Stimulated activated memory B cell treated with anti-CD40 and anti-IgM and Interleukin-4, amounts not matched to agents 10 μg/mL and 1 μg/mL and 100 μg/mL, for 72 hours (primary cell): ENCODE results near the gene RAP1GAP2.
"Not testable (repeated sequence)": the region's sequence is repeated elsewhere in the genome, so short reads cannot be mapped to it uniquely, and the experiment has no call there.

Source experiments
- ATAC-seq: fragments of 150-1000 bp; cut with Tn5 transposase; 2 replicates; pipeline ENCODE4 v1.10.0; 2021
- H3K27ac Mint-ChIP-seq: one replicate; pipeline ENCODE4 v1.8.0; 2022; ENCODE audit warnings: mild to moderate bottlenecking, mixed read lengths
- H3K27me3 Mint-ChIP-seq: one replicate; pipeline ENCODE4 v1.8.0; 2022; ENCODE audit warnings: mixed read lengths
- H3K36me3 Mint-ChIP-seq: one replicate; pipeline ENCODE4 v1.8.0; 2022; ENCODE audit warnings: mixed read lengths
- H3K4me1 Mint-ChIP-seq: one replicate; pipeline ENCODE4 v1.8.0; 2022; ENCODE audit warnings: mixed read lengths
- H3K4me3 Mint-ChIP-seq: one replicate; pipeline ENCODE4 v1.8.0; 2022; ENCODE audit warnings: mild to moderate bottlenecking, moderate library complexity, mixed read lengths
- H3K9me3 Mint-ChIP-seq: one replicate; pipeline ENCODE4 v1.8.0; 2022; ENCODE audit warnings: mixed read lengths

RAP1GAP2 gene

GRCh38 chr17:3027786-3028532 is 231.7 kb downstream of the RAP1GAP2 start:
- ATAC-seq = no peak
- peaks cover 8% of the 10 kb centered on the region for H3K9me3 Mint-ChIP-seq
- H3K4me1 Mint-ChIP-seq = no peaks in the 10 kb centered on the region
- peaks cover 61% of the 10 kb centered on the region for H3K36me3 Mint-ChIP-seq
- no peak overlapping the region for H3K27ac Mint-ChIP-seq
- no peak overlapping the region for H3K4me3 Mint-ChIP-seq
- no peaks in the 10 kb centered on the region for H3K27me3 Mint-ChIP-seq

- Mint-ChIP-seq H3K27ac (no peak overlapping the region), H3K4me3 (no peak overlapping the region), H3K27me3 (no peaks in the 10 kb centered on the region), H3K36me3 (peaks cover 49% of the 10 kb centered on the region), H3K4me1 (no peaks in the 10 kb centered on the region), H3K9me3 (no peaks in the 10 kb centered on the region)
- no peak for ATAC-seq
Measured at GRCh38 chr17:3029213-3029913, 233.1 kb downstream of the RAP1GAP2 start.

GRCh38 chr17:3030096-3030495 is 233.9 kb downstream of the RAP1GAP2 start:
- H3K27me3 Mint-ChIP-seq = peaks cover 1% of the 10 kb centered on the region

GRCh38 chr17:3030852-3031470 is 234.7 kb downstream of the RAP1GAP2 start:
- peaks cover 45% of the 10 kb centered on the region for H3K36me3 Mint-ChIP-seq
- H3K27ac Mint-ChIP-seq, H3K9me3 Mint-ChIP-seq, H3K27me3 Mint-ChIP-seq, H3K4me3 Mint-ChIP-seq, H3K4me1 Mint-ChIP-seq, ATAC-seq: not testable (repeated sequence)

More at GRCh38 chr17:3030096-3030495, 233.9 kb downstream of the RAP1GAP2 start:
- H3K4me3 Mint-ChIP-seq = no peak overlapping the region
- no peak for ATAC-seq
- no peak overlapping the region for H3K27ac Mint-ChIP-seq
- no peaks in the 10 kb centered on the region for H3K9me3 Mint-ChIP-seq
- H3K36me3 Mint-ChIP-seq = peaks cover 49% of the 10 kb centered on the region
- H3K4me1 Mint-ChIP-seq = no peaks in the 10 kb centered on the region

- no peaks in the 10 kb centered on the region for H3K4me1 Mint-ChIP-seq
- H3K4me3 Mint-ChIP-seq = no peak overlapping the region
- peak; percentile 24 for ATAC-seq
- no peaks in the 10 kb centered on the region for H3K9me3 Mint-ChIP-seq
- H3K36me3 Mint-ChIP-seq = peaks cover 29% of the 10 kb centered on the region
- no peak overlapping the region for H3K27ac Mint-ChIP-seq
- peaks cover 21% of the 10 kb centered on the region for H3K27me3 Mint-ChIP-seq
Measured at GRCh38 chr17:3032258-3033247, 236.3 kb downstream of the RAP1GAP2 start.

- Mint-ChIP-seq H3K36me3 (peaks cover 22% of the 10 kb centered on the region), H3K4me1 (no peaks in the 10 kb centered on the region), H3K9me3 (no peaks in the 10 kb centered on the region), H3K4me3 (no peak overlapping the region), H3K27ac (no peak overlapping the region), H3K27me3 (peaks cover 21% of the 10 kb centered on the region)
- ATAC-seq = no peak
Measured at GRCh38 chr17:3033248-3033640, 237.0 kb downstream of the RAP1GAP2 start.

- Mint-ChIP-seq H3K4me1 (peaks cover 2% of the 10 kb centered on the region), H3K36me3 (peaks cover 15% of the 10 kb centered on the region), H3K4me3 (no peak overlapping the region), H3K27ac (no peak overlapping the region), H3K27me3 (peaks cover 25% of the 10 kb centered on the region), H3K9me3 (no peaks in the 10 kb centered on the region)
- no peak for ATAC-seq
Measured at GRCh38 chr17:3033741-3034577, 237.7 kb downstream of the RAP1GAP2 start.

- Mint-ChIP-seq H3K36me3 (peaks cover 9% of the 10 kb centered on the region), H3K27me3 (peaks cover 31% of the 10 kb centered on the region), H3K27ac (no peak overlapping the region), H3K9me3 (no peaks in the 10 kb centered on the region), H3K4me3 (no peak overlapping the region), H3K4me1 (peaks cover 8% of the 10 kb centered on the region)
- ATAC-seq = no peak
Measured at GRCh38 chr17:3034578-3034920, 238.3 kb downstream of the RAP1GAP2 start.

GRCh38 chr17:3035256-3035967 is 239.2 kb downstream of the RAP1GAP2 start:
- ATAC-seq = no peak
- Mint-ChIP-seq H3K4me3 (no peak overlapping the region), H3K36me3 (peaks cover 7% of the 10 kb centered on the region), H3K9me3 (no peaks in the 10 kb centered on the region), H3K27ac (no peak overlapping the region), H3K27me3 (peaks cover 39% of the 10 kb centered on the region), H3K4me1 (peaks cover 16% of the 10 kb centered on the region)

- peaks cover 16% of the 10 kb centered on the region for H3K4me1 Mint-ChIP-seq
- H3K27ac Mint-ChIP-seq = no peak overlapping the region
- H3K27me3 Mint-ChIP-seq = peaks cover 44% of the 10 kb centered on the region
- ATAC-seq = no peak
- no peak overlapping the region for H3K4me3 Mint-ChIP-seq
- H3K9me3 Mint-ChIP-seq = no peaks in the 10 kb centered on the region
- H3K36me3 Mint-ChIP-seq = peaks cover 2% of the 10 kb centered on the region
Measured at GRCh38 chr17:3035968-3036280, 239.7 kb downstream of the RAP1GAP2 start.

- no peak for ATAC-seq
- no peaks in the 10 kb centered on the region for H3K36me3 Mint-ChIP-seq
- H3K4me1 Mint-ChIP-seq = peaks cover 16% of the 10 kb centered on the region
- no peaks in the 10 kb centered on the region for H3K9me3 Mint-ChIP-seq
- peaks cover 53% of the 10 kb centered on the region for H3K27me3 Mint-ChIP-seq
- no peak overlapping the region for H3K4me3 Mint-ChIP-seq
- H3K27ac Mint-ChIP-seq = no peak overlapping the region
Measured at GRCh38 chr17:3036800-3037199, 240.6 kb downstream of the RAP1GAP2 start.

GRCh38 chr17:3037259-3037658 is 241.0 kb downstream of the RAP1GAP2 start:
- no peak overlapping the region for H3K27ac Mint-ChIP-seq
- peaks cover 55% of the 10 kb centered on the region for H3K27me3 Mint-ChIP-seq
- peaks cover 16% of the 10 kb centered on the region for H3K4me1 Mint-ChIP-seq
- no peak for ATAC-seq
- no peaks in the 10 kb centered on the region for H3K9me3 Mint-ChIP-seq
- no peak overlapping the region for H3K4me3 Mint-ChIP-seq
- H3K36me3 Mint-ChIP-seq = no peaks in the 10 kb centered on the region

GRCh38 chr17:3038941-3039340 is 242.7 kb downstream of the RAP1GAP2 start:
- no peaks in the 10 kb centered on the region for H3K36me3 Mint-ChIP-seq
- peaks cover 55% of the 10 kb centered on the region for H3K27me3 Mint-ChIP-seq
- H3K4me1 Mint-ChIP-seq = peaks cover 16% of the 10 kb centered on the region
- no peak overlapping the region for H3K4me3 Mint-ChIP-seq
- peaks cover 2% of the 10 kb centered on the region for H3K9me3 Mint-ChIP-seq
- ATAC-seq = no peak
- H3K27ac Mint-ChIP-seq = no peak overlapping the region

GRCh38 chr17:3039736-3040135 is 243.5 kb downstream of the RAP1GAP2 start:
- Mint-ChIP-seq H3K4me3 (no peak overlapping the region), H3K27ac (no peak overlapping the region)
- ATAC-seq = no peak

More at GRCh38 chr17:3039736-3040135, 243.5 kb downstream of the RAP1GAP2 start:
- Mint-ChIP-seq H3K9me3 (peaks cover 8% of the 10 kb centered on the region), H3K4me1 (peaks cover 16% of the 10 kb centered on the region), H3K27me3 (peaks cover 55% of the 10 kb centered on the region), H3K36me3 (no peaks in the 10 kb centered on the region)
